GM21825 (cell line): ENCODE data around the gene TMEM95.

ENCODE experiments used
- ATAC-seq: cut with Tn5 transposase; IDR thresholded peaks from one replicate; pipeline ENCODE4 v1.9.1; 2021; ENCODE audit warnings: mild to moderate bottlenecking, moderate library complexity; ENCODE audit not compliant: unreplicated experiment

The TMEM95 gene

GRCh38 chr17:7403043-7403726 is 48.2 kb downstream of the TMEM95 start:
- ATAC-seq = no peak

GRCh38 chr17:7403727-7403976 is 48.7 kb downstream of the TMEM95 start:
- no peak for ATAC-seq

- ATAC-seq = peak; percentile 83
Measured at GRCh38 chr17:7403977-7404736, 49.2 kb downstream of the TMEM95 start, which contains the start of gene TMEM256. TSS of gene TMEM256 (minus strand) at chr17:7404097. CDS start at chr17:7404084, 13 bp downstream.

GRCh38 chr17:7404737-7405349 is 49.9 kb downstream of the TMEM95 start:
- ATAC-seq = peak; percentile 7

- ATAC-seq = no peak
Measured at GRCh38 chr17:7405350-7406234, 50.6 kb downstream of the TMEM95 start.

- no peak for ATAC-seq
Measured at GRCh38 chr17:7406235-7406825, 51.4 kb downstream of the TMEM95 start.
